Activated CD4-positive, alpha-beta T cell treated with anti-CD3 and anti-CD28 coated beads, Interleukin-2, amount 10 ng/mL, durations not matched to agents 24 days and 14 days (primary cell): ENCODE results near the gene HDLBP. TPM values are rescaled to one million over a fixed set of nuclear protein-coding genes. Genes with fewer than 3 reads are reported as not detected.
"Not testable (repeated sequence)": the region's sequence is repeated elsewhere in the genome, so short reads cannot be mapped to it uniquely, and the experiment has no call there.

ENCODE experiments used
- DNase-seq: peaks from one replicate; pipeline ENCODE4 v3.0.0; 2022
- H3K27ac Mint-ChIP-seq: one replicate; pipeline ENCODE4 v1.8.0; 2022; ENCODE audit warnings: mild to moderate bottlenecking, mixed read lengths
- H3K27me3 Mint-ChIP-seq: one replicate; pipeline ENCODE4 v1.8.0; 2022; ENCODE audit warnings: mixed read lengths
- H3K36me3 Mint-ChIP-seq: one replicate; pipeline ENCODE4 v1.8.0; 2022; ENCODE audit warnings: low read depth, mild to moderate bottlenecking, mixed read lengths
- H3K4me1 Mint-ChIP-seq: one replicate; pipeline ENCODE4 v1.8.0; 2021; ENCODE audit warnings: mixed read lengths
- H3K4me3 Mint-ChIP-seq: one replicate; pipeline ENCODE4 v1.8.0; 2022; ENCODE audit warnings: mild to moderate bottlenecking, moderate library complexity, mixed read lengths
- H3K9me3 Mint-ChIP-seq: one replicate; pipeline ENCODE4 v1.8.0; 2021; ENCODE audit warnings: mixed read lengths
- intact Hi-C: fragments of 100-400 bp; cut with micrococcal nuclease; formaldehyde crosslinking; loops from one replicate; pipeline ENCODE4 v1.15.1; 2023
- total RNA-seq: library from RNA; stranded (reverse); gene quantifications from 2 replicates; pipeline ENCODE4 v1.2.3, GENCODE V29; 2022

HDLBP gene
- total RNA-seq, 1 donor from 2014 or later: 266 TPM

DNA sequence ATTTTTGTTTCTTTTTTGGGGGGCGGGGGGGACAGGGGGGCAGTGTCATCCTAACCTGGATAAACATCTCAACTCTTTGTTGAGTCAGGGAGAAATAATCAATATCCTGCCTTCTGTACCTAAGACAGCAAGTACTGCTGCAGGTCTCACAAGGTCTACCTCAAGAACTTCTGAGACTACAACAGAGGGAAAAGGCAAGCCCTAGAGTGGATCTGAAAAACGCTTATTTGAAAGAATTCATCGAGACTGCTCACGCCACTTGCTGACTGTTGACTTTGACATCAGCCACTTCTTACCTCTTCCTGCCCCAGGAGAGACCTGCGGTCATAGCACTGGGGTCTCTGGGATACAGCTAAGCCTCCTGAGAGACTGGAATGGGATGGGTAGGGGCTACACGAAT is 8.4 kb downstream of the HDLBP start:
- peaks cover 45% of the 10 kb centered on the region for H3K4me1 Mint-ChIP-seq
- peaks cover 8% of the 10 kb centered on the region for H3K36me3 Mint-ChIP-seq
- no peak for DNase-seq
- no peaks in the 10 kb centered on the region for H3K27me3 Mint-ChIP-seq
- no peak overlapping the region for H3K27ac Mint-ChIP-seq
- H3K4me3 Mint-ChIP-seq: no peak overlapping the region
- no peaks in the 10 kb centered on the region for H3K9me3 Mint-ChIP-seq
- intact Hi-C loops: no loop called here

DNA sequence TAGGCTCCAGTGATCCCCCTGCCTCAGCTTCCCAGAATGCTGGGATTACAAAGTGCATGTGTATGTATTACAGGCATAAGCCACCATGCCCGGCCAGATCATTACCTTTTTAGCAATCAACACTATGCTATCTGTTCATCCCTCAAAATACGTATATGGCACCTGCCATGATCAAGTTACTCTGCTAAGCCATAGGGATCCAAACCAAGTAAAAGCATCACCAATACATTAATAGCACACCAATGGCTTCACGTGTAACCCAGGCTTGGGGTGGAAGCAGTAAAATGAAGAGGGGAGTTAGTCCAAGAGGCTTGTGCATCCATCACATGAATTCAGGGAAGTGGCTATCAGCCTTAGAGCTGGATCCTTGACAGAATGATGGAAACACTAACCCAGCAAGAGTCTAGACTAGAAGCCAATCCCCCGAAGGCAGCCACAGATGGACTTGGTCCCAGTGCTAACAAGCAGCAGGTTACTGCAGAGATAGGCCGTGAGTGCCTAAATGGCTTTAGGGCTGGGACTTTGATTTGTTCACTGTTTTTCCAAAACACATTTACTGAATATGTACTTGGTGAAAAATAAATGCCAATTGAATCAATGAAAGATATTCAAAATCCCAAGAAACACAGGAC is 11.3 kb downstream of the HDLBP start:
- Mint-ChIP-seq H3K4me3 (no peak overlapping the region), H3K27me3 (no peaks in the 10 kb centered on the region), H3K4me1 (peaks cover 33% of the 10 kb centered on the region), H3K27ac (no peak overlapping the region), H3K36me3 (peaks cover 3% of the 10 kb centered on the region), H3K9me3 (no peaks in the 10 kb centered on the region)
- DNase-seq: no peak
- intact Hi-C loops: no loop called here

DNA sequence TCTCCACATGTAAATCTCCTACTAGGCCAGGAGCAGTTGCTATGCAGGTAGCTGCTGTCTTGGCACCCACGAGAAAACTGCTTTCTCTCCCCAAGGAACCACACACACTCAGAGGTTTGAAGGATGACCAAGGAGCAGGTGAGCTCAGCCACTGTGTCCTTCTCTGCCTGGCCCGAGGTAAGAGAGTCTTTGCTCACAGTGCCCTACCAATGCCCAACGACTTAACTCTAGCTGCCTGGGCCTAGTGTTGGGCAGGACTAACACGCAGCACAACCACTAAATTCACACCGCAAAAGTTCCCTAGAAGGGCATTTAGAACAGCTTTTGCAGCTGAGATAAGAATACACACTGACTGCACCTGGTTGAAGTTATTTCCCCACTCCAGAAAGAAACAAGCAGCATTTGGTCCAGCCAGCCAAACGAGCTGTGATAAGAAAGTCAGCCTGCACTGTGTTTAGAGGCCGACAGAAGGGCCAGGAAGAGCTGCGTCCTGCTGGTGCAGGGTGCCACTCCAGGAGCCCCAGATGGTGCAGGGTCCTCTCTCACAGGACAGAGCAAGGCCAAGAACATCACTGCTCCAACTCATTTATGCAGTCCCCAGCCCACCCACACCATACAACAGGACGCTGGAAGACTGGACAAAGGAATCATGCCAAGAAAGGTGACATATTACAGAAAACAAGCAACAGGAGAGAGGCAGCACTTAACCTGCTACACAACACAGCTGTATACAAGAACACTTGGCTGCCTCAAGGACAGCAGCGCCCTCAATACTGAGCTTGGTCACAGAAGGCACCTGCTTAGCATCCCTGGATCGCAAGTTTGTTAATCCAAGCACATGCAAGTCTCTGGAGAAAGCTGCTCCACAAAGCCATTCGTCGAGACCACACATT is 12.5 kb downstream of the HDLBP start:
- no peaks in the 10 kb centered on the region for H3K9me3 Mint-ChIP-seq
- peaks cover 34% of the 10 kb centered on the region for H3K4me1 Mint-ChIP-seq
- no peak for DNase-seq
- H3K27ac Mint-ChIP-seq: no peak overlapping the region
- peaks cover 3% of the 10 kb centered on the region for H3K36me3 Mint-ChIP-seq
- no peak overlapping the region for H3K4me3 Mint-ChIP-seq
- H3K27me3 Mint-ChIP-seq: no peaks in the 10 kb centered on the region
- intact Hi-C loops: no loop called here

DNA sequence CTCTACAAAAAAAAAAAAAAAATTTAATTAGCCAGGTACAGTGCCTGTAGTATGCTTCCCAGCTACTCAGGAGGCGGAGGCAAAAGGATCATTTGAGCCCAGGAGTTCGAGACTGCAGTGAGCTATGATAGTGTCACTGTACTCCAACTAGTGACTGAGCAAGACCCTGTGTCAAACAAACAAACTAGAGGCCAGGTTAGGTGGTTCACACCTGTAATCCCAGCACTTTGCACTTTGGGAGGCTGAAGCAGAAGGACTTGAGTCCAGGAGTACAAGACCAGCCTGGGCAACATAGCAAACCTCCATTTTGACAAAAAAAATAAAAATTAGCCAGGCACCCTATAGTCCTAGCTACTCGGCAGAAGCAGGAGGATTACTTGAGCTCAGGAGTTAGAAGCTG is 13.4 kb downstream of the HDLBP start:
- Mint-ChIP-seq H3K4me3 (no peak overlapping the region), H3K9me3 (no peaks in the 10 kb centered on the region), H3K27ac (no peak overlapping the region), H3K4me1 (peaks cover 33% of the 10 kb centered on the region), H3K36me3 (peaks cover 9% of the 10 kb centered on the region), H3K27me3 (no peaks in the 10 kb centered on the region)
- intact Hi-C loops: no loop called here
- no peak for DNase-seq

DNA sequence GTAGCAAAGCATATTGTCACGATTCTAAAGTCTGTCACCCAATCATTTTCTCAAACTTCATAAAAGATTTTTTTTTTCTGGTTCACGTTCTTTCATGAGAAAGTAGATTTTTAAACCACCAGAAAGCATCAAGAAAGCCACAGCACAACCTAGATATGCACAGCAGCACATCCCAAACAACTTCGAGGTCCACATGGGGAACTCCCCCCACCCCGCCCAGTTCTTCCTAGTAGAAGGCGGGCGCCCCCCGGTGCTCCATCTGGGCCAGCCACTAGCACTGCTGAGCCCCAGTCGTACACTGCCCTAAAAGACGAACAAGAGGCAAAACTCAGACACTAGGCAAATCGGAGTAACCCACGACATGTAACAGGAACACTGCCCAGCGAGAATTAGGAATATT is 15.5 kb downstream of the HDLBP start:
- Mint-ChIP-seq H3K4me3 (peak overlapping the region; percentile 46), H3K27ac (no peak overlapping the region), H3K36me3 (peaks cover 14% of the 10 kb centered on the region), H3K4me1 (peaks cover 32% of the 10 kb centered on the region), H3K9me3 (no peaks in the 10 kb centered on the region), H3K27me3 (no peaks in the 10 kb centered on the region)
- intact Hi-C loops: no loop called here
- peak; percentile 76 for DNase-seq

DNA sequence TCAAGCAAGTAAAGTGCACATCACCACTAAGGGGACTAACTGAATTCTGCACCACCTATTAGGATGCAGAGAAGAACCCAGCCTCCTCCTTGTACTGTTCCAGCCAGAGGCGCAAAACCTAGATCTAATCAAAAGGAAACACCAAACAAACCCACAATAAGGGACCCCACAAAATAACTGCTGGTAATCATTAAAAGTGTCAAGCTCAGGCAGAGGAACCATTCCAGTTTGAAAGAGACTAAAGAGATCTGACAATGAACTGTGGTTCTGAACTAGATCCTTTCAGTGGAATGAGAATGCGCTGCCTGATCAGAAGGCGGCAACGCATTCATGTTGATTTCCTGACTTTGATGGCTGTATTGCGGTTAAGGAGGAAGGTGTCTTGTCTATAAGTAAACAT is 16.8 kb downstream of the HDLBP start:
- Mint-ChIP-seq H3K4me1 (peaks cover 31% of the 10 kb centered on the region), H3K27me3 (no peaks in the 10 kb centered on the region), H3K36me3 (peaks cover 14% of the 10 kb centered on the region), H3K27ac (peak overlapping the region; percentile 9), H3K4me3 (peak overlapping the region; percentile 62), H3K9me3 (no peaks in the 10 kb centered on the region)
- DNase-seq: peak; percentile 70
- intact Hi-C loops: no loop called here

DNA sequence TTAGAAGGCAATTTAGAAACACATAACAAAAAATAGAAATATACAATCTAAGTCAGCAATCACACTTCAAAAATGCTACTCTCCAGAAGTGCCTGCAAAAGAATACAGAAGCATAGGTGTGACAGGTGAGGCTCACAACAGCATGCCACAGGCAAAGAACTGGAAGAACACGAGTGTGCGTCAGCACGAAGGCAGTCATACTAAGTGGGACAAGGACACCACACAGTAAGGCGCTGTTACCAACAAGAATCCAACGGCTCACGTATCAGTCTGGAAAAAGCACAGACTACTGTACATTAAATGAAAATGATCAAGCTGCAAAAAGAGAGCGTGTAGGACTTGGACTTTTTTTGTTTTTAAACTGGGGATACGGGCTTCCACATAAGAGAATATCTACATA is 18.7 kb downstream of the HDLBP start:
- peaks cover 14% of the 10 kb centered on the region for H3K36me3 Mint-ChIP-seq
- H3K27me3 Mint-ChIP-seq: no peaks in the 10 kb centered on the region
- H3K4me1 Mint-ChIP-seq: peaks cover 34% of the 10 kb centered on the region
- H3K4me3 Mint-ChIP-seq: no peak overlapping the region
- DNase-seq: no peak
- H3K27ac Mint-ChIP-seq: no peak overlapping the region
- intact Hi-C loops: no loop called here
- H3K9me3 Mint-ChIP-seq: no peaks in the 10 kb centered on the region

DNA sequence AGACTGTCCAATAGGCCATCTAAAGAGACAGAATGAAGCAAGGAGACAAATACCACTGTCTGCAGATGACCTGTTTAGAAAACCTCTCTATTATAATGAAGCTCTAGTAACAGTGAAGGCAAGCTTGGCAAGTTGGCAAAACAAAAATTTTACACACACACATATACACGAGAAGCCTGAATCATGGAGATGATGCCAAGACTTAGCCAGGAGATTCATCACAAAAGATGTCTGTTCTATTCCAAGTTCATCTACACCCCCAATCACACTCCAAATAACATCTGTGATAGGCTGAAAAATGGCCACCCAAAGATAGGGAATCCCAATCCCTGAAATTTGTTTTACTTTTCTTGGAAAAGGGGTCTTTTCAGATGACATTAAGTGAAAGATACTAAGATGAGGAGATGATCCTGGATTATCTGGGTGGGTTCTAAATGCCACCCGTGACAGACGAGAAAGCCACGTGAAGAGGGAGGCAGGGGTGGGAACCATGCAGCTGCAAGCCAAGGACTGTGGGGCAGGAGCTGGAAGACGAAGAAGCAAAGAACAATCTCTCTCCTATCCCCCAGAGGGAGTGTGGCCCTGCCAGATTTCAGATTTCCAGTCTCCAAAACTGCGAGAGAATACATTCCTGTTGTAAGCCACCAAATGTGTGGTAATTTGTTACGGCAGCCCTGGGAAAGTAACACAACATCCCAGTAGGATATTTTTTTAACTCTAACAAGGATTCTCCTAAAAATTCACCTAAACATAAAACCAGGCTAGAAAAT is 20.0 kb downstream of the HDLBP start:
- Mint-ChIP-seq H3K27me3 (no peaks in the 10 kb centered on the region), H3K27ac (no peak overlapping the region), H3K36me3 (peaks cover 19% of the 10 kb centered on the region), H3K4me1 (peaks cover 42% of the 10 kb centered on the region), H3K4me3 (no peak overlapping the region), H3K9me3 (no peaks in the 10 kb centered on the region)
- no peak for DNase-seq
- intact Hi-C loops: no loop called here

DNA sequence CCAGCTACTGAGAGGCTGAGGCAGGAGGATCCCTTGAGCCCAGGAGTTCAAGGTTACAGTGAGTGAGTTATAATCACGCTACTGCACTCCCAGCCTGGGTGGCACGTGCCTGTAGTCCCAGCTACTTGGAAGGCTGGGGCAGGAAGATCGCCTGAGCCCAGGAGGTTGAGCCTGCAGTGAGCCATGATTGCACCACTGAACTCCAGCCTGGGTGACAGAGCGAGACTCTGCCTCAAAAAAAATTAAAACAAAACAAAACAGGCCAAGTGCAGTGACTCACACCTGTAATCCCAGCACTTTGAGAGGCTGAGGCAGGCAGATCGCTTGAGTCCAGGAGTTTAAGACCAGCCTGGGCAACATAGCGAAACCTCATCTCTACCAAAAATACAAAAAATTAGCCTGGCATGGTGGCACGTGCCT is 22.1 kb downstream of the HDLBP start:
- Mint-ChIP-seq H3K36me3 (peaks cover 21% of the 10 kb centered on the region), H3K4me1 (peaks cover 35% of the 10 kb centered on the region)
- intact Hi-C loops, DNase-seq, H3K27me3 Mint-ChIP-seq, H3K9me3 Mint-ChIP-seq, H3K4me3 Mint-ChIP-seq, H3K27ac Mint-ChIP-seq: not testable (repeated sequence)

DNA sequence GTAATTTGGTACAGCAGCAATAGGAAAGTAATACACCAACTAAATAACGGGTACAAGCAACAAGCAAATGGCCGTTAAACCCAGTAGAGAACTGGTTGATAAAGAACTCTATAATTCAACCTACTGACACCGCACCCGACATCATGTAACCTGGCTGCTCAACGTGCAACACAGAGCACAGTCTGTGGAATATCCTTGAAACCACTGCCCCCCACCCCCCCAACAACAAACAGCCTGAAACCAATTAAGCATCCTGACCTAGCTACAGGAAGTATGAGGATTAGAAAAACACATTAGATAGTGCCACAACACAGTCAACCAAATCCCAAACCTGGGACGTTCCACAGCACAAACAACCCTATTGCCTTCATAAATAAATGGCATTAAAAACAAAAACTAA is 23.5 kb downstream of the HDLBP start:
- H3K36me3 Mint-ChIP-seq: peaks cover 18% of the 10 kb centered on the region
- peaks cover 35% of the 10 kb centered on the region for H3K4me1 Mint-ChIP-seq
- no peak overlapping the region for H3K27ac Mint-ChIP-seq

DNA sequence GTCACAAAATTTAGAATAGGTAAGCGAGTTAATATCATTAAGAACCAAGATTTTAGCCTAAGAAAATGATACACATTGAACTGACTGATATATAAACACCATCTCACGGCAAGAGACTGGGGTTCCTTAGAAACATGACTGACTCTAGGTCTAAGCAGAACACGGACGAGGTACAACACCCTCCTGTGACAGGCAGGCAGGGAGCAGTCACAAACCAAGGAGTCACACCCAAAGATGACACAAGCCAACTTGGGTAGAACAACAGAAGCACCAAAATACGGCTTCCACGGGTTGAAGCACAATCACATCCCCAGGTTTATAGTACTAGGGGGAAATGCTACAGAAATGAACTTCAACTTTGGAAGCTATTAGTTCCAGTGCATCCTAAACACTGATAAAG is 24.3 kb downstream of the HDLBP start:
- H3K27ac Mint-ChIP-seq: no peak overlapping the region
- no peak overlapping the region for H3K4me3 Mint-ChIP-seq
- intact Hi-C loops: no loop called here
- no peak for DNase-seq
- H3K27me3 Mint-ChIP-seq: no peaks in the 10 kb centered on the region
- H3K36me3 Mint-ChIP-seq: peaks cover 19% of the 10 kb centered on the region
- H3K9me3 Mint-ChIP-seq: no peaks in the 10 kb centered on the region
- peaks cover 35% of the 10 kb centered on the region for H3K4me1 Mint-ChIP-seq

More for the DNA sequence above, 23.5 kb downstream of the HDLBP start:
- DNase-seq: no peak
- no peaks in the 10 kb centered on the region for H3K9me3 Mint-ChIP-seq
- intact Hi-C loops: no loop called here
- no peaks in the 10 kb centered on the region for H3K27me3 Mint-ChIP-seq
- no peak overlapping the region for H3K4me3 Mint-ChIP-seq

DNA sequence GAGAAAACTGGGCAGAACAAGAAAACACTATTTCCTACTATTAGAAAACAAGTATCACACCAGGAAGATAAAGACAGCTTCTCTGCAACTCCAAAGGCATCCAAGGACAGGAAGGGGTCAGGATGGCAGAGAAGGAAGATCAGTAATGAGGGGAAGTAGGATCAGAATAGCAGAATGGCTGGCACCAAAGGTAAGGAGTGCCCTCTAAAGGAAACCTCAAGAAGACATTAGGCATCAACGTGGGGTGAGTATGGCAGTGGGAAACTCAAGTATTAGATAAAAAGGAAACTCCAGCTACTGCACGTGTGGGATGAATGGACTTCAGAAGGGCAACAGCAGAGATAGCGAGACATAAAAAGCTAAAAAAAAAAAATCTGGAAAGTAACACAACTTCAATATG is 25.9 kb downstream of the HDLBP start:
- no peak overlapping the region for H3K27ac Mint-ChIP-seq

DNA sequence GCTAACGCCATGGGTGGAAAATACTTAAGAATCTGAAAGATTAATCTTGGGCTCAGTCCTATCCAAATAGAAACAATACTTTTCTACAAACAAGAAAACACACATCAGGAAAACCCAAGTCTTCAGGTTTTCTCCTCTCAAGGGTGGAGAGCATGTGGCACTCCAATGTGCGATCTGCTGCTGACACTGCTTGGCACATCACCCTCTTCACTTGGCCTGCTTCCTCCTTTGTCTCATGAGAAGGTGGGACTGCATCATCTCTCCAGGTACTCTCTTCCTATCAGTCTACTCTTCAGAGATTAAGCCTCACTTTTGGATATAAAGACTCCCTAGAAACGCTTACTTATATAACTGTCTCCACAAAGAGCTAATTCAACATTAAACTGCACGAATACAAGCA is 26.4 kb downstream of the HDLBP start:
- intact Hi-C loops: no loop called here
- DNase-seq: no peak
- Mint-ChIP-seq H3K27me3 (no peaks in the 10 kb centered on the region), H3K36me3 (peaks cover 27% of the 10 kb centered on the region), H3K27ac (no peak overlapping the region), H3K9me3 (no peaks in the 10 kb centered on the region), H3K4me1 (peaks cover 40% of the 10 kb centered on the region), H3K4me3 (no peak overlapping the region)

More for the DNA sequence above, 25.9 kb downstream of the HDLBP start:
- peaks cover 36% of the 10 kb centered on the region for H3K4me1 Mint-ChIP-seq
- H3K4me3 Mint-ChIP-seq: no peak overlapping the region
- peaks cover 21% of the 10 kb centered on the region for H3K36me3 Mint-ChIP-seq
- no peaks in the 10 kb centered on the region for H3K27me3 Mint-ChIP-seq
- intact Hi-C loops: no loop called here
- DNase-seq: no peak
- no peaks in the 10 kb centered on the region for H3K9me3 Mint-ChIP-seq

DNA sequence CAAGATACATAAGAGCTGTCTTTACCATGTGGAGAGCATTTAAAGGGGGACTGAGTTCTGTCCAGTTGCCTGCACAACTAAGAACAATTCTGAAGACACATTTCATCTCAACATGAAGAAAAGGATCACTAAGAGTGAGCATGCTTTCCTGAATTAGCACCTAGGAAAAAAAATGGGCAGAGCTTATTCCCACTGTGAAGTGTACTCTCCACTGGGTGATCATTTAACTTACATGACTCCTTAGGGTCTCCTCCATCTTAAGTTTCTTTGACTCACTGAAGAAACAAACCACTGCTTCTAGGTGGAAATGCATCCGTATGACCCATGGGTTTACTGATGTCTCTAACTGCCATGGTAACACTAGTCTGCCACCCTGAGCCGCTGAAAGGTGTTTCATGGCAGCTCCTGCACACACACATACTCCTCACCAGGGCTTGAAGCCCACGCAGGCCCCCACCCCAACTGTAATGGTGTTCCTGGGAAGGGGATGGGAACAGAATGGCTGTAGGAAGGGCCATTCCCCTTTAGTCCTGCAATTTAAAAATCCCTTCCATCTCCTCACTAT is 27.1 kb downstream of the HDLBP start:
- H3K27me3 Mint-ChIP-seq: no peaks in the 10 kb centered on the region
- no peak for DNase-seq
- peaks cover 42% of the 10 kb centered on the region for H3K4me1 Mint-ChIP-seq
- peaks cover 29% of the 10 kb centered on the region for H3K36me3 Mint-ChIP-seq
- H3K4me3 Mint-ChIP-seq: no peak overlapping the region
- intact Hi-C loops: no loop called here
- no peaks in the 10 kb centered on the region for H3K9me3 Mint-ChIP-seq
- H3K27ac Mint-ChIP-seq: no peak overlapping the region
